Osteocyte (in vitro differentiated cells): ENCODE measurements around the gene CWC27. TPM values are rescaled to one million over a fixed set of nuclear protein-coding genes. Genes with fewer than 3 reads are reported as not detected.

Source experiments
- DNase-seq: peaks from one replicate; pipeline ENCODE4 v3.0.0; 2021; ENCODE audit warnings: mixed read lengths; ENCODE audit not compliant: unreplicated experiment; ENCODE audit errors: extremely low spot score
- H3K27ac Mint-ChIP-seq: one replicate; pipeline ENCODE4 v1.8.0; 2021; ENCODE audit warnings: mild to moderate bottlenecking, mixed read lengths; ENCODE audit not compliant: unreplicated experiment
- H3K27me3 Mint-ChIP-seq: one replicate; pipeline ENCODE4 v1.8.0; 2021; ENCODE audit warnings: mixed read lengths; ENCODE audit not compliant: unreplicated experiment
- H3K36me3 Mint-ChIP-seq: one replicate; pipeline ENCODE4 v1.8.0; 2021; ENCODE audit warnings: mixed read lengths; ENCODE audit not compliant: unreplicated experiment
- H3K4me1 Mint-ChIP-seq: one replicate; pipeline ENCODE4 v1.8.0; 2021; ENCODE audit warnings: mixed read lengths; ENCODE audit not compliant: unreplicated experiment
- H3K4me3 Mint-ChIP-seq: one replicate; pipeline ENCODE4 v1.8.0; 2021; ENCODE audit warnings: mild to moderate bottlenecking, moderate library complexity, mixed read lengths; ENCODE audit not compliant: unreplicated experiment
- H3K9me3 Mint-ChIP-seq: one replicate; pipeline ENCODE4 v1.8.0; 2021; ENCODE audit warnings: mixed read lengths; ENCODE audit not compliant: unreplicated experiment
- CTCF ChIP-seq: fragments of 200-600 bp; sonication (generic); IDR thresholded peaks from 2 replicates; pipeline ENCODE4 v1.5.0; 2021; ENCODE audit warnings: antibody characterized with exemption, mild to moderate bottlenecking, moderate library complexity
- total RNA-seq: library from RNA; stranded (reverse); gene quantifications from 2 replicates; pipeline ENCODE4 v1.2.1, GENCODE V29; 2021

Gene CWC27
- total RNA-seq, 1 donor from 2014 or later = 24.7 TPM

DNA sequence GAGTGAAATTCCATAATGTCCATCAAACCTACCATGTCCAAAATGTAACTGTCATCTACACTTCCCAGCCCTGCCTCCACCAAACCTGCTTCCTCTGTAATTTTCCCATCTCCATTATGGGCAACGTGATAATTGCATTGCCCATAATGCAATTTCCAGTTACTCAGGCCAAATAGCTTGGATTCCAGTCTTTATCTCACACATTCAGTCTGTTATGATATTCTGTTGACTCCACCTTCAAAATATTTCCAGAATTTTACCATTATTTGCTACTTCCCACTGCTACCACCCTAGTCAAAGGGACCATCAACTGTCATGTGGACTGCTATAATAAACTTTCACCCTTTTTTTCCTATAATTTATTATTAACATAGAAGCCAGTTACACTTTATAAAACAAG lies 256.0 kb downstream of the CWC27 start:
- H3K4me3 Mint-ChIP-seq = no peak overlapping the region

GRCh38 chr5:65026816-65027548 lies 258.3 kb downstream of the CWC27 start:
- Mint-ChIP-seq H3K4me3 (no peak overlapping the region), H3K36me3 (no peaks in the 10 kb centered on the region), H3K27ac (no peak overlapping the region), H3K27me3 (no peaks in the 10 kb centered on the region), H3K4me1 (no peaks in the 10 kb centered on the region), H3K9me3 (no peaks in the 10 kb centered on the region)
- TF ChIP-seq CTCF = no peak
- no peak for DNase-seq

More for the DNA sequence above, 256.0 kb downstream of the CWC27 start:
- Mint-ChIP-seq H3K9me3 (no peaks in the 10 kb centered on the region), H3K36me3 (no peaks in the 10 kb centered on the region), H3K27ac (no peak overlapping the region), H3K27me3 (no peaks in the 10 kb centered on the region), H3K4me1 (no peaks in the 10 kb centered on the region)
- TF ChIP-seq CTCF = no peak
- DNase-seq = no peak

- H3K9me3 Mint-ChIP-seq = no peaks in the 10 kb centered on the region
- no peaks in the 10 kb centered on the region for H3K36me3 Mint-ChIP-seq
- H3K4me1 Mint-ChIP-seq = peaks cover 2% of the 10 kb centered on the region
- no peak overlapping the region for H3K4me3 Mint-ChIP-seq
- no peaks in the 10 kb centered on the region for H3K27me3 Mint-ChIP-seq
- no peak for TF ChIP-seq CTCF
- no peak for DNase-seq
- H3K27ac Mint-ChIP-seq = no peak overlapping the region
Measured at GRCh38 chr5:65029178-65029577, 260.4 kb downstream of the CWC27 start.

- Mint-ChIP-seq H3K27me3 (no peaks in the 10 kb centered on the region), H3K4me3 (no peak overlapping the region), H3K4me1 (peaks cover 8% of the 10 kb centered on the region), H3K9me3 (no peaks in the 10 kb centered on the region), H3K27ac (no peak overlapping the region), H3K36me3 (no peaks in the 10 kb centered on the region)
- no peak for DNase-seq
- no peak for TF ChIP-seq CTCF
Measured at GRCh38 chr5:65030056-65030455, 261.3 kb downstream of the CWC27 start.

GRCh38 chr5:65032250-65032649 lies 263.5 kb downstream of the CWC27 start:
- Mint-ChIP-seq H3K27me3 (no peaks in the 10 kb centered on the region), H3K4me3 (no peak overlapping the region), H3K4me1 (peaks cover 17% of the 10 kb centered on the region), H3K9me3 (no peaks in the 10 kb centered on the region), H3K36me3 (no peaks in the 10 kb centered on the region), H3K27ac (no peak overlapping the region)
- DNase-seq = no peak
- TF ChIP-seq CTCF = no peak
